Brain pericyte (primary cell): Measurements from ENCODE around the gene HMX2.

ENCODE experiments used
- DNase-seq: peaks from one replicate; pipeline ENCODE4 v3.0.0-alpha.2; 2012; ENCODE audit warnings: low read depth, low spot score

HMX2 gene

GRCh38 chr10:123139165-123139520, 8.8 kb upstream of the HMX2 start:
- DNase-seq = no peak

GRCh38 chr10:123139521-123140163, 8.3 kb upstream of the HMX2 start:
- no peak for DNase-seq

- DNase-seq = no peak
Observed at GRCh38 chr10:123140164-123140982, 7.6 kb upstream of the HMX2 start.

- no peak for DNase-seq
Observed at GRCh38 chr10:123140983-123141390, 6.9 kb upstream of the HMX2 start.

GRCh38 chr10:123141791-123142700, 5.9 kb upstream of the HMX2 start:
- DNase-seq = no peak

- no peak for DNase-seq
Observed at GRCh38 chr10:123142701-123143161, 5.2 kb upstream of the HMX2 start.

GRCh38 chr10:123143162-123143824, 4.6 kb upstream of the HMX2 start:
- DNase-seq = no peak

- DNase-seq = no peak
Observed at GRCh38 chr10:123143825-123144168, 4.1 kb upstream of the HMX2 start.

GRCh38 chr10:123144697-123145541, 3.0 kb upstream of the HMX2 start:
- no peak for DNase-seq

- no peak for DNase-seq
Observed at GRCh38 chr10:123145542-123146012, 2.4 kb upstream of the HMX2 start.

- DNase-seq = no peak
Observed at GRCh38 chr10:123146013-123146893, 1.7 kb upstream of the HMX2 start.

- DNase-seq = no peak
Observed at GRCh38 chr10:123146894-123147634, 872 bp upstream of the HMX2 start.

- DNase-seq = no peak
Observed at GRCh38 chr10:123148414-123149161, 652 bp downstream of the HMX2 start.

- DNase-seq = no peak
Observed at GRCh38 chr10:123149162-123149567, 1.2 kb downstream of the HMX2 start.

GRCh38 chr10:123149568-123150270, 1.8 kb downstream of the HMX2 start:
- no peak for DNase-seq

GRCh38 chr10:123150271-123150985, 2.5 kb downstream of the HMX2 start:
- DNase-seq = no peak
